GM12878 (cell line): ENCODE data around the gene CAMK2G. TPM values are rescaled to one million over a fixed set of nuclear protein-coding genes. Genes with fewer than 3 reads are reported as not detected.
A peak's percentile ranks its signal among the peaks of the same experiment; 100 is the strongest.

ENCODE experiments used
- BRCA1 ChIP-seq: IDR thresholded peaks from 2 replicates; pipeline ENCODE4 v1.6.1; 2011; ENCODE audit warnings: low read depth, low read length, improper control_type of control experiment
- FOS ChIP-seq: IDR thresholded peaks from 3 replicates; pipeline ENCODE4 v1.6.1; 2011; ENCODE audit warnings: borderline replicate concordance; ENCODE audit not compliant: insufficient read length; ENCODE audit errors: extremely low read depth
- FOXK2 ChIP-seq: fragments of 450-650 bp; IDR thresholded peaks from 2 replicates; pipeline ENCODE4 v1.6.1; 2017; ENCODE audit warnings: mild to moderate bottlenecking, moderate library complexity
- FOXM1 ChIP-seq: IDR thresholded peaks from 2 replicates; pipeline ENCODE4 v1.6.1; 2012; ENCODE audit warnings: low read depth, mild to moderate bottlenecking, inconsistent platforms, low read length, moderate library complexity
- NR2C1 ChIP-seq: fragments of 450-650 bp; IDR thresholded peaks from 2 replicates; pipeline ENCODE4 v1.6.1; 2017; ENCODE audit warnings: antibody characterized with exemption, mild to moderate bottlenecking, moderate library complexity
- PAX5 ChIP-seq: IDR thresholded peaks from 2 replicates; pipeline ENCODE4 v1.6.1; 2011; ENCODE audit warnings: low read depth, low read length, borderline replicate concordance
- POLR2A ChIP-seq: IDR thresholded peaks from 2 replicates; pipeline ENCODE4 v1.6.1; 2011; ENCODE audit warnings: low read depth, mild to moderate bottlenecking, low read length
- POLR2AphosphoS5 ChIP-seq: IDR thresholded peaks from 2 replicates; pipeline ENCODE4 v1.6.1; 2011; ENCODE audit warnings: mild to moderate bottlenecking, low read length, inconsistent platforms
- SIX5 ChIP-seq: IDR thresholded peaks from 2 replicates; pipeline ENCODE4 v1.6.1; 2011; ENCODE audit warnings: mild to moderate bottlenecking, low read depth, low read length, moderate library complexity; ENCODE audit not compliant: severe bottlenecking
- SREBF1 ChIP-seq: IDR thresholded peaks from 2 replicates; pipeline ENCODE4 v1.6.1; 2012; ENCODE audit warnings: mild to moderate bottlenecking, low read length
- ZSCAN29 ChIP-seq: fragments of 450-650 bp; IDR thresholded peaks from 2 replicates; pipeline ENCODE4 v1.6.1; 2017; ENCODE audit warnings: mild to moderate bottlenecking, moderate library complexity
- polyA plus RNA-seq, 11 experiments: library from polyadenylated mRNA; depleted of rRNA in 4 of 11; unstranded in 6 of 11; stranded (reverse) in 5 of 11; fragments of >200 nt; fragmentation: Nextera tagmentation in 4 of 11; fragmentation: Illumina TruSeq in 1 of 11; extraction: Ambion mirVana in 4 of 11; extraction: Trizol in 1 of 11; gene quantifications; 1 replicate in 1 of 11; 2 replicates in 10 of 11; pipeline versions ENCODE4 v1.2.1 to v1.2.3, GENCODE V29; 2011 to 2016; ENCODE audit warnings: inconsistent platforms in 2 of 11, missing spikeins in 2 of 11, low read depth in 1 of 11
- total RNA-seq, 4 experiments: library from RNA; depleted of rRNA in 3 of 4; stranded (reverse); fragments of >200 nt in 3 of 4; fragmentation: Illumina TruSeq in 1 of 4; extraction: Trizol in 1 of 4; gene quantifications; 2 replicates each; pipeline versions ENCODE4 v1.2.1 to v1.2.3, GENCODE V29; 2013 to 2021
- TF ChIP-seq, protein P1 (sequence below): fragments of 450-650 bp; IDR thresholded peaks from 2 replicates; pipeline ENCODE4 v1.6.1; 2017; ENCODE audit warnings: mild to moderate bottlenecking, moderate library complexity
- TF ChIP-seq, protein P2 (sequence below): fragments of 450-650 bp; IDR thresholded peaks from 2 replicates; pipeline ENCODE4 v1.6.1; 2017; ENCODE audit warnings: mild to moderate bottlenecking
- TF ChIP-seq, protein P3 (sequence below): fragments of 450-650 bp; IDR thresholded peaks from 2 replicates; pipeline ENCODE4 v1.6.1; 2016; ENCODE audit warnings: mild to moderate bottlenecking
- TF ChIP-seq, protein P4 (sequence below), 3 experiments: IDR thresholded peaks in 2 of 3; conservative IDR thresholded peaks in 1 of 3; 2 replicates each; pipeline ENCODE4 v1.5.1; 2011; ENCODE audit warnings: low read depth in 3 of 3, low read length in 3 of 3, mild to moderate bottlenecking in 3 of 3, control low read depth in 2 of 3, moderate library complexity in 2 of 3, inconsistent platforms in 1 of 3, mixed read lengths in 1 of 3; ENCODE audit not compliant: control insufficient read depth in 2 of 3, insufficient read depth in 1 of 3; ENCODE audit errors: extremely low read depth in 1 of 3
- TF ChIP-seq, protein P5 (sequence below): IDR thresholded peaks from 2 replicates; pipeline ENCODE4 v1.6.1; 2012; ENCODE audit warnings: low read depth, low read length, improper control_type of control experiment
- TF ChIP-seq, protein P6 (sequence below): fragments of 450-650 bp; IDR thresholded peaks from 2 replicates; pipeline ENCODE4 v1.6.1; 2018; ENCODE audit warnings: mild to moderate bottlenecking, low read depth, moderate library complexity; ENCODE audit not compliant: partially characterized antibody

CAMK2G gene
- total and polyA plus RNA-seq, 10 of the 15 experiments (the other 5 are each of a cell fraction or from before 2014, with no cell fraction given) = 5.5 to 24.3 (median 16.9) TPM

DNA sequence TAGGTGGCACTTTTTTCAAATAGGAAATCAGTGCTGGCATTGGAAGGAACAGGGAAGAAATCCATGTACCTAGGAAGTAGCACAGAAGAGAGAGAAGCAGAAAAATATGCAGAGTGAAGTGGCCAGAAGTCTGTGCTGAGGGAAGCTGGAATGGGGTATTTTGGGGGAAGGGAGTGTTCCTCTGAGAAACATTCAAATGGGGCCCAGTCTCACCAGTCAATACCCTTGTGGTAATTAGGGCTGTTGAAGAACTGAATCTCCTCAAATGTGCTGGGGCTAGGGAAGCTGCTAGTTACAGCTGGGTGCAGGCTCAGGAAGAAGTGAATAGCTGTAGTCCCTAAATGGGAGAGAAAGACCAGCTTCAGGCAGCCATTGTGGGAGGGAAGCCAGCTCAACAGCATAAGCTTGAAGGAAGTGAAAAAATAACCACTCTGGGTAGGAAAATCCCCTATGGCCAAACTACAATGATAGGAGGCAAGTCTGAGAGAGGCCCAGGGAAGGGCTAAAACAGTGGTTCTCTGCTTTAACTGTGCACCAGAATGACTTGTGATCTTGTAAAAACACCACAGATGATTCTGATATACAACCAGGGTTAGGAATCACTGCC, 70.6 kb downstream of the CAMK2G start (continued):
- TF ChIP-seq, protein P1, sequence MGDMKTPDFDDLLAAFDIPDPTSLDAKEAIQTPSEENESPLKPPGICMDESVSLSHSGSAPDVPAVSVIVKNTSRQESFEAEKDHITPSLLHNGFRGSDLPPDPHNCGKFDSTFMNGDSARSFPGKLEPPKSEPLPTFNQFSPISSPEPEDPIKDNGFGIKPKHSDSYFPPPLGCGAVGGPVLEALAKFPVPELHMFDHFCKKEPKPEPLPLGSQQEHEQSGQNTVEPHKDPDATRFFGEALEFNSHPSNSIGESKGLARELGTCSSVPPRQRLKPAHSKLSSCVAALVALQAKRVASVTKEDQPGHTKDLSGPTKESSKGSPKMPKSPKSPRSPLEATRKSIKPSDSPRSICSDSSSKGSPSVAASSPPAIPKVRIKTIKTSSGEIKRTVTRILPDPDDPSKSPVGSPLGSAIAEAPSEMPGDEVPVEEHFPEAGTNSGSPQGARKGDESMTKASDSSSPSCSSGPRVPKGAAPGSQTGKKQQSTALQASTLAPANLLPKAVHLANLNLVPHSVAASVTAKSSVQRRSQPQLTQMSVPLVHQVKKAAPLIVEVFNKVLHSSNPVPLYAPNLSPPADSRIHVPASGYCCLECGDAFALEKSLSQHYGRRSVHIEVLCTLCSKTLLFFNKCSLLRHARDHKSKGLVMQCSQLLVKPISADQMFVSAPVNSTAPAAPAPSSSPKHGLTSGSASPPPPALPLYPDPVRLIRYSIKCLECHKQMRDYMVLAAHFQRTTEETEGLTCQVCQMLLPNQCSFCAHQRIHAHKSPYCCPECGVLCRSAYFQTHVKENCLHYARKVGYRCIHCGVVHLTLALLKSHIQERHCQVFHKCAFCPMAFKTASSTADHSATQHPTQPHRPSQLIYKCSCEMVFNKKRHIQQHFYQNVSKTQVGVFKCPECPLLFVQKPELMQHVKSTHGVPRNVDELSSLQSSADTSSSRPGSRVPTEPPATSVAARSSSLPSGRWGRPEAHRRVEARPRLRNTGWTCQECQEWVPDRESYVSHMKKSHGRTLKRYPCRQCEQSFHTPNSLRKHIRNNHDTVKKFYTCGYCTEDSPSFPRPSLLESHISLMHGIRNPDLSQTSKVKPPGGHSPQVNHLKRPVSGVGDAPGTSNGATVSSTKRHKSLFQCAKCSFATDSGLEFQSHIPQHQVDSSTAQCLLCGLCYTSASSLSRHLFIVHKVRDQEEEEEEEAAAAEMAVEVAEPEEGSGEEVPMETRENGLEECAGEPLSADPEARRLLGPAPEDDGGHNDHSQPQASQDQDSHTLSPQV = no peak
- TF ChIP-seq, protein P2, sequence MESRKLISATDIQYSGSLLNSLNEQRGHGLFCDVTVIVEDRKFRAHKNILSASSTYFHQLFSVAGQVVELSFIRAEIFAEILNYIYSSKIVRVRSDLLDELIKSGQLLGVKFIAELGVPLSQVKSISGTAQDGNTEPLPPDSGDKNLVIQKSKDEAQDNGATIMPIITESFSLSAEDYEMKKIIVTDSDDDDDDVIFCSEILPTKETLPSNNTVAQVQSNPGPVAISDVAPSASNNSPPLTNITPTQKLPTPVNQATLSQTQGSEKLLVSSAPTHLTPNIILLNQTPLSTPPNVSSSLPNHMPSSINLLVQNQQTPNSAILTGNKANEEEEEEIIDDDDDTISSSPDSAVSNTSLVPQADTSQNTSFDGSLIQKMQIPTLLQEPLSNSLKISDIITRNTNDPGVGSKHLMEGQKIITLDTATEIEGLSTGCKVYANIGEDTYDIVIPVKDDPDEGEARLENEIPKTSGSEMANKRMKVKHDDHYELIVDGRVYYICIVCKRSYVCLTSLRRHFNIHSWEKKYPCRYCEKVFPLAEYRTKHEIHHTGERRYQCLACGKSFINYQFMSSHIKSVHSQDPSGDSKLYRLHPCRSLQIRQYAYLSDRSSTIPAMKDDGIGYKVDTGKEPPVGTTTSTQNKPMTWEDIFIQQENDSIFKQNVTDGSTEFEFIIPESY = no peak
- TF ChIP-seq ZSCAN29 = no peak
- TF ChIP-seq PAX5 = peak; percentile 59; the same call in 1 of the 2 replicates
- TF ChIP-seq SIX5 = no peak
- no peak for TF ChIP-seq BRCA1
- no peak for TF ChIP-seq FOS
- no peak for TF ChIP-seq NR2C1
- 0 out of 2 replicates have a peak, but pooled peaks have one; percentile 32 for TF ChIP-seq POLR2A
- TF ChIP-seq, protein P3, sequence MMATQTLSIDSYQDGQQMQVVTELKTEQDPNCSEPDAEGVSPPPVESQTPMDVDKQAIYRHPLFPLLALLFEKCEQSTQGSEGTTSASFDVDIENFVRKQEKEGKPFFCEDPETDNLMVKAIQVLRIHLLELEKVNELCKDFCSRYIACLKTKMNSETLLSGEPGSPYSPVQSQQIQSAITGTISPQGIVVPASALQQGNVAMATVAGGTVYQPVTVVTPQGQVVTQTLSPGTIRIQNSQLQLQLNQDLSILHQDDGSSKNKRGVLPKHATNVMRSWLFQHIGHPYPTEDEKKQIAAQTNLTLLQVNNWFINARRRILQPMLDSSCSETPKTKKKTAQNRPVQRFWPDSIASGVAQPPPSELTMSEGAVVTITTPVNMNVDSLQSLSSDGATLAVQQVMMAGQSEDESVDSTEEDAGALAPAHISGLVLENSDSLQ = no peak
- TF ChIP-seq FOXM1 = 0 out of 2 replicates have a peak, but pooled peaks have one; percentile 14
- TF ChIP-seq, protein P4, sequence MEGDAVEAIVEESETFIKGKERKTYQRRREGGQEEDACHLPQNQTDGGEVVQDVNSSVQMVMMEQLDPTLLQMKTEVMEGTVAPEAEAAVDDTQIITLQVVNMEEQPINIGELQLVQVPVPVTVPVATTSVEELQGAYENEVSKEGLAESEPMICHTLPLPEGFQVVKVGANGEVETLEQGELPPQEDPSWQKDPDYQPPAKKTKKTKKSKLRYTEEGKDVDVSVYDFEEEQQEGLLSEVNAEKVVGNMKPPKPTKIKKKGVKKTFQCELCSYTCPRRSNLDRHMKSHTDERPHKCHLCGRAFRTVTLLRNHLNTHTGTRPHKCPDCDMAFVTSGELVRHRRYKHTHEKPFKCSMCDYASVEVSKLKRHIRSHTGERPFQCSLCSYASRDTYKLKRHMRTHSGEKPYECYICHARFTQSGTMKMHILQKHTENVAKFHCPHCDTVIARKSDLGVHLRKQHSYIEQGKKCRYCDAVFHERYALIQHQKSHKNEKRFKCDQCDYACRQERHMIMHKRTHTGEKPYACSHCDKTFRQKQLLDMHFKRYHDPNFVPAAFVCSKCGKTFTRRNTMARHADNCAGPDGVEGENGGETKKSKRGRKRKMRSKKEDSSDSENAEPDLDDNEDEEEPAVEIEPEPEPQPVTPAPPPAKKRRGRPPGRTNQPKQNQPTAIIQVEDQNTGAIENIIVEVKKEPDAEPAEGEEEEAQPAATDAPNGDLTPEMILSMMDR (IDR thresholded peaks at IDR 0.05 in 2 of 3, conservative IDR thresholded peaks at IDR 0.05 in 1 of 3; ENCODE audit: control insufficient read depth in 2 of 3, extremely low read depth in 1 of 3, insufficient read depth in 1 of 3, low read depth in 3 of 3, low read length in 3 of 3) = no peak
- TF ChIP-seq SREBF1 = no peak
- TF ChIP-seq, protein P5, sequence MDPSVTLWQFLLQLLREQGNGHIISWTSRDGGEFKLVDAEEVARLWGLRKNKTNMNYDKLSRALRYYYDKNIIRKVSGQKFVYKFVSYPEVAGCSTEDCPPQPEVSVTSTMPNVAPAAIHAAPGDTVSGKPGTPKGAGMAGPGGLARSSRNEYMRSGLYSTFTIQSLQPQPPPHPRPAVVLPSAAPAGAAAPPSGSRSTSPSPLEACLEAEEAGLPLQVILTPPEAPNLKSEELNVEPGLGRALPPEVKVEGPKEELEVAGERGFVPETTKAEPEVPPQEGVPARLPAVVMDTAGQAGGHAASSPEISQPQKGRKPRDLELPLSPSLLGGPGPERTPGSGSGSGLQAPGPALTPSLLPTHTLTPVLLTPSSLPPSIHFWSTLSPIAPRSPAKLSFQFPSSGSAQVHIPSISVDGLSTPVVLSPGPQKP = no peak
- peak; percentile 56 for TF ChIP-seq POLR2AphosphoS5
- TF ChIP-seq, protein P6, sequence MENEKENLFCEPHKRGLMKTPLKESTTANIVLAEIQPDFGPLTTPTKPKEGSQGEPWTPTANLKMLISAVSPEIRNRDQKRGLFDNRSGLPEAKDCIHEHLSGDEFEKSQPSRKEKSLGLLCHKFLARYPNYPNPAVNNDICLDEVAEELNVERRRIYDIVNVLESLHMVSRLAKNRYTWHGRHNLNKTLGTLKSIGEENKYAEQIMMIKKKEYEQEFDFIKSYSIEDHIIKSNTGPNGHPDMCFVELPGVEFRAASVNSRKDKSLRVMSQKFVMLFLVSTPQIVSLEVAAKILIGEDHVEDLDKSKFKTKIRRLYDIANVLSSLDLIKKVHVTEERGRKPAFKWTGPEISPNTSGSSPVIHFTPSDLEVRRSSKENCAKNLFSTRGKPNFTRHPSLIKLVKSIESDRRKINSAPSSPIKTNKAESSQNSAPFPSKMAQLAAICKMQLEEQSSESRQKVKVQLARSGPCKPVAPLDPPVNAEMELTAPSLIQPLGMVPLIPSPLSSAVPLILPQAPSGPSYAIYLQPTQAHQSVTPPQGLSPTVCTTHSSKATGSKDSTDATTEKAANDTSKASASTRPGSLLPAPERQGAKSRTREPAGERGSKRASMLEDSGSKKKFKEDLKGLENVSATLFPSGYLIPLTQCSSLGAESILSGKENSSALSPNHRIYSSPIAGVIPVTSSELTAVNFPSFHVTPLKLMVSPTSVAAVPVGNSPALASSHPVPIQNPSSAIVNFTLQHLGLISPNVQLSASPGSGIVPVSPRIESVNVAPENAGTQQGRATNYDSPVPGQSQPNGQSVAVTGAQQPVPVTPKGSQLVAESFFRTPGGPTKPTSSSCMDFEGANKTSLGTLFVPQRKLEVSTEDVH = no peak
- TF ChIP-seq FOXK2 = no peak
